GM23338 (cell line): Measurements from ENCODE around the gene KCNQ1OT1. TPM values are rescaled to one million over a fixed set of nuclear protein-coding genes. Genes with fewer than 3 reads are reported as not detected.

ENCODE experiments used
- ATAC-seq: fragments of 200-7000 bp; cut with Tn5 transposase; 3 replicates; pipeline ENCODE4 v1.9.1; 2020
- DNase-seq: peaks from one replicate; pipeline ENCODE4 v3.0.0-alpha.2; 2015; ENCODE audit warnings: low spot score
- H2AFZ ChIP-seq: fragments of 200-600 bp; sonication (generic); 2 replicates; pipeline ENCODE4 v1.8.0; 2016; ENCODE audit warnings: antibody characterized with exemption, mild to moderate bottlenecking, moderate library complexity
- H3F3A ChIP-seq: fragments of 200-600 bp; sonication (generic); replicated peaks from 2 replicates; pipeline ENCODE4 v1.8.0; 2017; ENCODE audit warnings: antibody characterized with exemption, mixed run types, low read depth
- H3K27ac ChIP-seq: fragments of 200-600 bp; sonication (generic); 2 replicates; pipeline ENCODE4 v1.6.1; 2016; ENCODE audit warnings: low read depth
- H3K27me3 ChIP-seq: fragments of 200-600 bp; sonication (generic); 2 replicates; pipeline ENCODE4 v1.8.0; 2016; ENCODE audit warnings: mild to moderate bottlenecking, mixed run types, moderate library complexity; ENCODE audit not compliant: insufficient read depth
- H3K36me3 ChIP-seq: fragments of 200-600 bp; sonication (generic); 2 replicates; pipeline ENCODE4 v1.8.0; 2016; ENCODE audit warnings: mild to moderate bottlenecking; ENCODE audit not compliant: insufficient read depth
- H3K4me1 ChIP-seq: fragments of 200-600 bp; sonication (generic); 2 replicates; pipeline ENCODE4 v1.8.0; 2016; ENCODE audit warnings: mild to moderate bottlenecking, moderate library complexity; ENCODE audit not compliant: insufficient read depth
- H3K4me2 ChIP-seq: fragments of 200-600 bp; sonication (generic); 2 replicates; pipeline ENCODE4 v1.7.1; 2017; ENCODE audit warnings: mixed run types
- H3K4me3 ChIP-seq: fragments of 200-600 bp; sonication (generic); 2 replicates; pipeline ENCODE4 v1.6.1; 2016; ENCODE audit warnings: mixed run types
- H3K79me2 ChIP-seq: fragments of 200-600 bp; sonication (generic); replicated peaks from 2 replicates; pipeline ENCODE4 v1.8.0; 2017; ENCODE audit warnings: mild to moderate bottlenecking; ENCODE audit not compliant: insufficient read depth
- H3K9me2 ChIP-seq: fragments of 200-600 bp; sonication (generic); 2 replicates; pipeline ENCODE4 v1.8.0; 2017; ENCODE audit not compliant: insufficient read depth
- H4K20me1 ChIP-seq: fragments of 200-600 bp; sonication (generic); replicated peaks from 2 replicates; pipeline ENCODE4 v1.8.0; 2017; ENCODE audit warnings: mild to moderate bottlenecking; ENCODE audit not compliant: insufficient read depth
- H3K27ac Mint-ChIP-seq: 2 replicates; pipeline ENCODE4 v1.8.0; 2020; ENCODE audit warnings: inconsistent platforms, mild to moderate bottlenecking, moderate library complexity, mixed read lengths
- H3K27me3 Mint-ChIP-seq: 3 replicates; pipeline ENCODE4 v1.8.0; 2022; ENCODE audit warnings: low read depth, mild to moderate bottlenecking, moderate library complexity, mixed read lengths, inconsistent platforms; ENCODE audit not compliant: insufficient read depth, poor library complexity
- H3K36me3 Mint-ChIP-seq: 3 replicates; pipeline ENCODE4 v1.8.0; 2021; ENCODE audit warnings: low read depth, mild to moderate bottlenecking, inconsistent platforms, moderate library complexity, mixed read lengths
- H3K4me1 Mint-ChIP-seq: 3 replicates; pipeline ENCODE4 v1.8.0; 2020; ENCODE audit warnings: mild to moderate bottlenecking, inconsistent platforms, mixed read lengths
- H3K4me3 Mint-ChIP-seq: 3 replicates; pipeline ENCODE4 v1.8.0; 2021; ENCODE audit warnings: moderate library complexity, mild to moderate bottlenecking, inconsistent platforms, mixed read lengths
- H3K9me3 Mint-ChIP-seq: 3 replicates; pipeline ENCODE4 v1.8.0; 2020; ENCODE audit warnings: moderate library complexity, mild to moderate bottlenecking, inconsistent platforms, mixed read lengths
- CREB1 ChIP-seq: fragments of 250-450 bp; sonication (Bioruptor Pico); IDR thresholded peaks from 2 replicates; pipeline ENCODE4 v1.5.0; 2020; ENCODE audit warnings: low read depth, mild to moderate bottlenecking, moderate library complexity
- CTCF ChIP-seq, 2 experiments: fragments of 200-600 bp in 1 of 2; sonication (generic) in 1 of 2; conservative IDR thresholded peaks; 2 replicates each; pipeline versions ENCODE4 v1.5.1 to v1.6.1; 2016 to 2017; ENCODE audit warnings: antibody characterized with exemption in 2 of 2, low read depth in 2 of 2, mild to moderate bottlenecking in 2 of 2, moderate library complexity in 1 of 2
- EZH2phosphoT487 ChIP-seq: fragments of 200-600 bp; sonication (generic); IDR thresholded peaks from one replicate; pipeline ENCODE4 v1.8.1; 2018; ENCODE audit warnings: antibody characterized with exemption; ENCODE audit not compliant: unreplicated experiment
- JUNB ChIP-seq: IDR thresholded peaks from one replicate; pipeline ENCODE4 v1.6.1; 2016; ENCODE audit warnings: antibody characterized with exemption; ENCODE audit not compliant: unreplicated experiment
- NANOG ChIP-seq: IDR thresholded peaks from 2 replicates; pipeline ENCODE4 v1.6.1; 2016; ENCODE audit warnings: antibody characterized with exemption, borderline replicate concordance
- POLR2AphosphoS5 ChIP-seq: IDR thresholded peaks from 2 replicates; pipeline ENCODE4 v1.6.1; 2016; ENCODE audit warnings: antibody characterized with exemption, low read depth
- REST ChIP-seq: IDR thresholded peaks from one replicate; pipeline ENCODE4 v1.6.1; 2018; ENCODE audit warnings: antibody characterized with exemption; ENCODE audit not compliant: unreplicated experiment
- STAT1 ChIP-seq: IDR thresholded peaks from one replicate; pipeline ENCODE4 v1.6.1; 2016; ENCODE audit warnings: antibody characterized with exemption; ENCODE audit not compliant: unreplicated experiment
- ZNF462 ChIP-seq: fragments of 250-450 bp; sonication (Bioruptor Pico); IDR thresholded peaks from 2 replicates; pipeline ENCODE4 v1.5.0; 2020; ENCODE audit warnings: mild to moderate bottlenecking, moderate library complexity
- polyA plus RNA-seq: library from polyadenylated mRNA; unstranded; fragments of >200 nt; fragmentation: Nextera tagmentation; extraction: Ambion mirVana; gene quantifications from 2 replicates; pipeline ENCODE4 v1.2.1, GENCODE V29; 2016
- total RNA-seq: library from RNA; depleted of rRNA; stranded (reverse); fragments of >200 nt; shearing (Covaris generic); gene quantifications from 2 replicates; pipeline ENCODE4 v1.2.3, GENCODE V29; 2014

KCNQ1OT1 gene
- total and polyA plus RNA-seq, 2 experiments from 2014 or later: 1.5 to 4.2 TPM

GRCh38 chr11:2748814-2749554 lies 49.2 kb upstream of the KCNQ1OT1 start:
- H3K27me3 ChIP-seq: peaks cover 43% of the 10 kb centered on the region
- H3K27ac ChIP-seq: no peak overlapping the region
- Mint-ChIP-seq H3K36me3 (no peaks in the 10 kb centered on the region), H3K27me3 (peaks cover 60% of the 10 kb centered on the region), H3K27ac (no peak overlapping the region), H3K4me1 (peaks cover 3% of the 10 kb centered on the region; the same call in 1 of the 3 replicates), H3K4me3 (no peak overlapping the region), H3K9me3 (no peaks in the 10 kb centered on the region)
- no peaks in the 10 kb centered on the region for H3K36me3 ChIP-seq
- no peaks in the 10 kb centered on the region for H3K79me2 ChIP-seq
- no peak for DNase-seq
- H3K4me1 ChIP-seq: no peaks in the 10 kb centered on the region
- no peaks in the 10 kb centered on the region for H3F3A ChIP-seq
- TF ChIP-seq STAT1 (no peak), CREB1 (CRISPR knock-in tag) (no peak), CTCF (conservative IDR thresholded peaks at IDR 0.05; ENCODE audit: low read depth in 2 of 2) (no peak), POLR2AphosphoS5 (no peak), REST (no peak), JUNB (no peak), EZH2phosphoT487 (no peak), ZNF462 (CRISPR knock-in tag) (no peak), NANOG (no peak)
- H3K4me3 ChIP-seq: no peak overlapping the region
- no peak overlapping the region for H2AFZ ChIP-seq
- H3K9me2 ChIP-seq: no peaks in the 10 kb centered on the region
- no peak for ATAC-seq
- H4K20me1 ChIP-seq: no peaks in the 10 kb centered on the region
- no peak overlapping the region for H3K4me2 ChIP-seq
